Progenitor cell of endocrine pancreas (in vitro differentiated cells): Measurements from ENCODE around the gene C10orf62. TPM values are rescaled to one million over a fixed set of nuclear protein-coding genes. Genes with fewer than 3 reads are reported as not detected.
A peak's percentile ranks its signal among the peaks of the same experiment; 100 is the strongest.

Source experiments
- DNase-seq: peaks from one replicate; pipeline ENCODE4 v3.0.0; 2021; ENCODE audit warnings: low spot score; ENCODE audit not compliant: unreplicated experiment
- H3K27ac Mint-ChIP-seq: 2 replicates; pipeline ENCODE4 v1.8.0; 2021; ENCODE audit warnings: mild to moderate bottlenecking, moderate library complexity, mixed read lengths
- H3K27me3 Mint-ChIP-seq: 2 replicates; pipeline ENCODE4 v1.8.0; 2021; ENCODE audit warnings: mixed read lengths
- H3K36me3 Mint-ChIP-seq: 2 replicates; pipeline ENCODE4 v1.8.0; 2022; ENCODE audit warnings: mixed read lengths; ENCODE audit not compliant: insufficient read depth
- H3K4me1 Mint-ChIP-seq: 2 replicates; pipeline ENCODE4 v1.8.0; 2021; ENCODE audit warnings: low read depth, mixed read lengths
- H3K4me3 Mint-ChIP-seq: 2 replicates; pipeline ENCODE4 v1.8.0; 2021; ENCODE audit warnings: low read depth, mild to moderate bottlenecking, moderate library complexity, mixed read lengths
- H3K9me3 Mint-ChIP-seq: 2 replicates; pipeline ENCODE4 v1.8.0; 2021; ENCODE audit warnings: low read depth, mixed read lengths
- total RNA-seq: library from RNA; stranded (reverse); gene quantifications from 2 replicates; pipeline ENCODE4 v1.2.1, GENCODE V29; 2021
- TF ChIP-seq, protein P1 (sequence below): fragments of 200-600 bp; sonication (generic); IDR thresholded peaks from one replicate; pipeline ENCODE4 v1.5.0; 2021; ENCODE audit warnings: antibody characterized with exemption, mild to moderate bottlenecking; ENCODE audit not compliant: unreplicated experiment

Gene C10orf62
- total RNA-seq, 1 donor from 2014 or later: 0.96 TPM

DNA sequence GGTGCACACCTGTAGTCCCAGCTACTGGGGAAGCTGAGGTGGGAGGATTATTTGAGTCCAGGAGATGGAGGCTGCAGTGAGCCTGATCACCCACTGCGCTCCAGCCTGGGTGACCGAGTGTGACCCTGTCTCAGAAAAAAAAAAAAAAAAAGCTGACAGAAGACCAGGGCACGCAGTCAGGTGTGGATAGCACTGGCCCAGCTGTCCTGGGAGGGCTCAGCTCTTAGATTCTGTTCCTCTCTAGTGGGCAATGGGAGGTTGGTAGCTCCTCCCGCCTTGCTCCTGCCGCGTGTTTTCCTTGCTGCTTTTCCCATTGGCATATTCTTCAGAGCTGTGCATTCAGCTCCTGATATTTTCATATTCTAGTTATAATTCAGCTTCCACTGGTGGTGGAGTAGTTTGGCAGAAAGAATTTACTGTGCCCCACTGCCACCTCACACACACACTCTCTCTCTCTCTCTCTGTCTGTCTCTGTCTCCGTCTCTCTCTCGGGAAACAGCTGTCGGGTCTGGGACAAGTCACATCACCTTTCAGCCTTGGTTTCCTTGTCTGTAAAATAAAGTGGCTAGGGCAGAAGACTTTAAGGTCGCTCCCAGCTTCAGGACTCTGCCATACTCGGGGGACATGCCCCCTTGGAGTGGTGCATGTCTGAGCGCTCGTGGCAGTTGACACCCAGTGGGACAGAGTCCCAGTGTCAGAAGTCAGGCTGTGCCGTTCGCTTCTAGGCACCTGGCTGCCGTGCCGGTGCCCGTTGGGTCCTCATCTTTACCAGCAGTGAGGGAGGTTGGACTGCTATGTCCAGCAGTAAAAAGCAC, 42.9 kb upstream of the C10orf62 start:
- Mint-ChIP-seq H3K36me3 (no peaks in the 10 kb centered on the region), H3K27ac (peak overlapping the region; percentile 82), H3K27me3 (no peaks in the 10 kb centered on the region), H3K4me1 (peaks cover 14% of the 10 kb centered on the region), H3K4me3 (no peak overlapping the region), H3K9me3 (no peaks in the 10 kb centered on the region)
- DNase-seq: no peak
- TF ChIP-seq, protein P1, sequence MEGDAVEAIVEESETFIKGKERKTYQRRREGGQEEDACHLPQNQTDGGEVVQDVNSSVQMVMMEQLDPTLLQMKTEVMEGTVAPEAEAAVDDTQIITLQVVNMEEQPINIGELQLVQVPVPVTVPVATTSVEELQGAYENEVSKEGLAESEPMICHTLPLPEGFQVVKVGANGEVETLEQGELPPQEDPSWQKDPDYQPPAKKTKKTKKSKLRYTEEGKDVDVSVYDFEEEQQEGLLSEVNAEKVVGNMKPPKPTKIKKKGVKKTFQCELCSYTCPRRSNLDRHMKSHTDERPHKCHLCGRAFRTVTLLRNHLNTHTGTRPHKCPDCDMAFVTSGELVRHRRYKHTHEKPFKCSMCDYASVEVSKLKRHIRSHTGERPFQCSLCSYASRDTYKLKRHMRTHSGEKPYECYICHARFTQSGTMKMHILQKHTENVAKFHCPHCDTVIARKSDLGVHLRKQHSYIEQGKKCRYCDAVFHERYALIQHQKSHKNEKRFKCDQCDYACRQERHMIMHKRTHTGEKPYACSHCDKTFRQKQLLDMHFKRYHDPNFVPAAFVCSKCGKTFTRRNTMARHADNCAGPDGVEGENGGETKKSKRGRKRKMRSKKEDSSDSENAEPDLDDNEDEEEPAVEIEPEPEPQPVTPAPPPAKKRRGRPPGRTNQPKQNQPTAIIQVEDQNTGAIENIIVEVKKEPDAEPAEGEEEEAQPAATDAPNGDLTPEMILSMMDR: no peak

DNA sequence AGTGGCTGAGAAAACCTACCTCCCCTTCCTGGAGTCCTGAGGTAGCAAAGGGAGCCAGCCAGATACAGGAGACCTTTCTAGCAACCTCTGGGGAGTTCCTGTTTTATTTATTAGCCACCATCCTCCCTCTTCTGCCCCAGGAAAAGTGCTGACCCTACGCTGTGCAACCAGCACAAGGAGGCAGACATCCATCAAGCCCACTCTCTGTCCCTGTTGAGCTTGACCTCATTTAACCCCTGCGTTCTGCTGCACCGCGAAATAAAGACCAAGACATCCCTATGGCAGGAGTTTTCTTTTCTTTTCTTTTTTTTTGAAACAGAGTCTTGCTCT, 42.3 kb upstream of the C10orf62 start:
- H3K4me1 Mint-ChIP-seq: peaks cover 14% of the 10 kb centered on the region

DNA sequence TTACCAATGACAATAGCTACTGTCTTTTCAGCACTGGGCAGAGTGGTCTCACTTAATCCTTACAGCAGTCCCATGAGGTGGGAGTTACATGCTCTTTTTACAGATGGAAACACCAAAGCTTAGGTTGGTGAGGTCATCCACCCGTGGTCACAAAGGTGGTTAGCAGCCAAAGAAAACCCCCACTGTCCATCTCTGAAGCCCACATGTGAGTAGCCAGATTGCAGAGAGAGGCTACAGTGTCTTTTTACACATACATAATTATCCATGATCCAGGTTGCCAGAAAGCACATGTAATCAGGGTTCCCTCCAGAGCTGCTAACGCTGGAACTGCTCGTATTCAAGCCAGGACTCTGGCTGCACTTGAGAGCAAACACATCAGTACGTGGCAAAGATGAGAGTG, 41.6 kb upstream of the C10orf62 start:
- TF ChIP-seq, protein P1: no peak
- Mint-ChIP-seq H3K4me1 (peaks cover 14% of the 10 kb centered on the region), H3K9me3 (no peaks in the 10 kb centered on the region), H3K36me3 (no peaks in the 10 kb centered on the region), H3K27me3 (no peaks in the 10 kb centered on the region), H3K27ac (no peak overlapping the region), H3K4me3 (no peak overlapping the region)
- DNase-seq: no peak

More for the DNA sequence above, 42.3 kb upstream of the C10orf62 start:
- H3K4me3 Mint-ChIP-seq: no peak overlapping the region
- TF ChIP-seq, protein P1: no peak
- H3K27me3 Mint-ChIP-seq: no peaks in the 10 kb centered on the region
- DNase-seq: no peak
- no peak overlapping the region for H3K27ac Mint-ChIP-seq
- no peaks in the 10 kb centered on the region for H3K9me3 Mint-ChIP-seq
- no peaks in the 10 kb centered on the region for H3K36me3 Mint-ChIP-seq

DNA sequence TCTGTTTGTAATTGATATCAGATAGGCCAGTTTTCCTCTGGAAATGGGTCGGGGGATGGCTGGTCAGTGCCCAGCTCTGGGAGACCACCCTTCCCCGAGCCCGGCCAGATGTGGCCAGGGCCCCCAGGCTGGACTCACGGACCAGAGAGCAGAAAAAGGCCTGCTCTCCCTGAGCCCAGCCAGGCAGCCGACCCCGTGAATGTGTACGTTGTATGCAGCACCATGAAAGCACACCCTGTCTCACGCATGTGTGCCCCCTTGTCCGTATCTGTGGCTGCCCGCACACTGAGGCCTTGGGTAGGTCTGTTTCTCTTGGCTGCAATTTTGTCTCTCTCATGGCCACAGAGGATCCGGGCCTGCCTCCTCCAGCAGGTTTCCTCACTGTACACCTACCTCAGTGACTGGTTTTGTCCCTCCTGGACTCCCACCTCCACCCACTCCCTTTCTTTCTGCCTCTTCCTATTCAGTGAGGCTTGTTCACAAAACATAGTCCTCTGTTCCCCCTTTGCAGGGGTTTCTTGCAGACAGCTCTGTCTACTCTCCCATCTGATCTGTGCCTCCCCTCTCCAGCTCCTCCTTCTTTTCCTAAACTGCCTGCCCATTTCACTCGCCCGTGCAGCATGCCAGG, 40.6 kb upstream of the C10orf62 start:
- H3K4me1 Mint-ChIP-seq: peaks cover 17% of the 10 kb centered on the region
- no peaks in the 10 kb centered on the region for H3K27me3 Mint-ChIP-seq
- DNase-seq: no peak
- no peak overlapping the region for H3K27ac Mint-ChIP-seq
- H3K4me3 Mint-ChIP-seq: no peak overlapping the region
- H3K9me3 Mint-ChIP-seq: no peaks in the 10 kb centered on the region
- TF ChIP-seq, protein P1: no peak
- H3K36me3 Mint-ChIP-seq: no peaks in the 10 kb centered on the region

DNA sequence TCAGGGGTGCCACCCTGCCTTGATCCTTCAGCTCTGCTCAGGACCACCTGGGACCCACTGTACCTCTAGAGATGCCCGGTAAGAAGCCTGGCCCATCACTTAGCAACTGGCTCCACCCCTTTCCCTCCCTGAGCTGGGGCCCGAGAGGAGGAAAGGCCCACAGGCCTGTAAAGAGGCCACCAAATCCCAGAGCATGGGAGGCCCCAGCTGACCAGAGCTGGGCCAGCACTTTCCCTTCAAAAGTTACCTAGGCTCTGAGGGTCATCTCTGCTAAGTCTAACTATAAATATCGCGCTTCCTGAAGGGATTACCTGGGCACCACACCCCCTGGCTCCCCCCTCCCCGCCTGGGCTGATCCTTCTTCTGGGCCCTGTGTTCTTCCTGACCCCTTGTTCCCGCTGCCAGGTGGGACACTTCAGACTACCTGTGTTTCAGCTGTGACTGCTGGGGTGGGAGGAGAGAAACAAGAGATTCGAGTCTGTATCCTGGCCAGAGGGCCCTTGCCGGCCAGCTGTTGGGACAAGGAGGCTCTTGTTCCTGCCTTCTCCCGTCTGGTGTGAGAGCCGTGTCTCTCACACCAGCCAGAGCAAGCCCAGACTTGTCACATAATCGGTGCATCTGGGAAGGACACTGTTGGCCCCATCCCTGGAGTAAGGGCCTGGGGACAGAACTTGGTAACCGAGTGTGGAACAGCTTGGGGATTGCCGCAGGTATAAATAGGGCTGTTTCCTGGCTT, 39.8 kb upstream of the C10orf62 start:
- H3K9me3 Mint-ChIP-seq: no peaks in the 10 kb centered on the region
- H3K27me3 Mint-ChIP-seq: no peaks in the 10 kb centered on the region
- H3K4me3 Mint-ChIP-seq: no peak overlapping the region
- H3K27ac Mint-ChIP-seq: peak overlapping the region; percentile 82
- H3K36me3 Mint-ChIP-seq: no peaks in the 10 kb centered on the region
- TF ChIP-seq, protein P1: no peak
- peaks cover 17% of the 10 kb centered on the region for H3K4me1 Mint-ChIP-seq
- no peak for DNase-seq
